HEK293T (cell line): Measurements from ENCODE around the gene PSD2.

Experiments used
- ARNT ChIP-seq: fragments of 450-650 bp; IDR thresholded peaks from 2 replicates; pipeline ENCODE4 v1.6.1; 2017; ENCODE audit warnings: mild to moderate bottlenecking
- BHLHE40 ChIP-seq: fragments of 450-650 bp; IDR thresholded peaks from 2 replicates; pipeline ENCODE4 v1.6.1; 2016; ENCODE audit warnings: mild to moderate bottlenecking, moderate library complexity, borderline replicate concordance
- FOXA1 ChIP-seq: fragments of 450-650 bp; IDR thresholded peaks from 2 replicates; pipeline ENCODE4 v1.6.1; 2016; ENCODE audit warnings: mild to moderate bottlenecking
- FOXK2 ChIP-seq: fragments of 450-650 bp; IDR thresholded peaks from 2 replicates; pipeline ENCODE4 v1.6.1; 2016; ENCODE audit warnings: mild to moderate bottlenecking
- FOXM1 ChIP-seq: fragments of 450-650 bp; IDR thresholded peaks from 2 replicates; pipeline ENCODE4 v1.6.1; 2017; ENCODE audit warnings: mild to moderate bottlenecking, borderline replicate concordance
- L3MBTL2 ChIP-seq: fragments of 450-650 bp; conservative IDR thresholded peaks from 2 replicates; pipeline ENCODE4 v1.6.1; 2016; ENCODE audit warnings: mild to moderate bottlenecking
- SUZ12 ChIP-seq: fragments of 450-650 bp; IDR thresholded peaks from 2 replicates; pipeline ENCODE4 v1.6.1; 2016; ENCODE audit warnings: mild to moderate bottlenecking
- TARDBP ChIP-seq: fragments of 450-650 bp; IDR thresholded peaks from 2 replicates; pipeline ENCODE4 v1.6.1; 2016
- ZNF384 ChIP-seq: fragments of 450-650 bp; IDR thresholded peaks from 2 replicates; pipeline ENCODE4 v1.6.1; 2016

DNA sequence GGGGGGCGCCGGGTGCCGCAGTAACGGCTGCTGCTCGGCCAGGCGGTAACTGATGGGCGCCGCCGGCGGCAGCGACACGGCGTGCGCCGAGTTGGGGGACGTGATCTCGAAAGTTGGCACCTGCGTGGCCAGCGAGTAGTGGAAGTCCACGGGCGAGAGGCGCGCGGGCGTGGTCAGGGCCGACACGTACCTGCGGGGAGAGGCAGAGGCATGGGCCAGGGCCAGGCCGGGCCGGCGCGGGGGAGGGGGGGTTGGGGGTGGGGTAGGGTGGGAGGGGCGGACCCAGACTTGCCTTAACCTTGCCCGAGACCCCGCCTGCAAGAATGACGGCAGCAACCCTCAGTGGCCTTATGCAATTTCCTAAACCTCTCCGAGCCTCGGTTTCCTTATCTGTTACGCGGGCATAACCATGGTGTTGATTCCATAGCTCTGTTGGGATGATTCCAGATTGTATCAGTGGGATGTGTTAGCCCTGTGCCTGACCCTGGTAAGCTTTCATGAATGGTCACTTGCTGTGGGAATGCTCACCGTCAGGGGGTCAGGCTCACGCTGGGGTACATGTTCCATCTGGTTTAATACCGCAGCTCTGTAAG is 53.0 kb downstream of the PSD2 start:
- TF ChIP-seq BHLHE40: no peak
- TF ChIP-seq SUZ12: no peak
- no peak for TF ChIP-seq FOXM1
- TF ChIP-seq FOXK2: no peak
- no peak for TF ChIP-seq ARNT
- TF ChIP-seq L3MBTL2: no peak
- no peak for TF ChIP-seq FOXA1
- TF ChIP-seq ZNF384: no peak
- no peak for TF ChIP-seq TARDBP
